Astrocyte (in vitro differentiated cells and primary cell): Measurements from ENCODE around the gene MAG. TPM values are rescaled to one million over a fixed set of nuclear protein-coding genes. Genes with fewer than 3 reads are reported as not detected.

Experiments
- DNase-seq: peaks from one replicate; pipeline ENCODE4 v3.0.0-alpha.2; 2010; ENCODE audit warnings: low read depth
- FAIRE-seq: peaks from 2 replicates; lab custom pipeline; 2011; peaks lifted over from hg19 to GRCh38; lab: Jason Lieb, UNC
- H2AFZ ChIP-seq: 2 replicates; pipeline ENCODE4 v1.6.0; 2012; ENCODE audit warnings: low read depth, low read length, inconsistent platforms
- H3K27ac ChIP-seq: 2 replicates; pipeline ENCODE4 v1.5.1; 2011; ENCODE audit warnings: low read depth, low read length, inconsistent platforms
- H3K27me3 ChIP-seq: 2 replicates; pipeline ENCODE4 v1.6.0; 2011; ENCODE audit warnings: low read length, inconsistent platforms; ENCODE audit not compliant: insufficient read depth
- H3K36me3 ChIP-seq: 2 replicates; pipeline ENCODE4 v1.5.1; 2011; ENCODE audit warnings: low read length, inconsistent platforms; ENCODE audit not compliant: insufficient read depth
- H3K4me1 ChIP-seq: 2 replicates; pipeline ENCODE4 v1.5.1; 2011; ENCODE audit warnings: low read length, inconsistent platforms; ENCODE audit not compliant: insufficient read depth
- H3K4me2 ChIP-seq: 2 replicates; pipeline ENCODE4 v1.6.0; 2012; ENCODE audit warnings: low read length, inconsistent platforms
- H3K4me3 ChIP-seq: 2 replicates; pipeline ENCODE4 v1.5.1; 2011; ENCODE audit warnings: low read depth, mild to moderate bottlenecking, low read length, inconsistent platforms; ENCODE audit not compliant: insufficient read depth
- H3K79me2 ChIP-seq: 2 replicates; pipeline ENCODE4 v1.6.0; 2012; ENCODE audit warnings: mild to moderate bottlenecking, low read length, inconsistent platforms; ENCODE audit not compliant: insufficient read depth
- H3K9ac ChIP-seq: 2 replicates; pipeline ENCODE4 v1.6.0; 2012; ENCODE audit warnings: mild to moderate bottlenecking, low read length, inconsistent platforms
- H3K9me3 ChIP-seq: 2 replicates; pipeline ENCODE4 v1.5.1; 2012; ENCODE audit warnings: low read depth, mild to moderate bottlenecking, low read length, inconsistent platforms; ENCODE audit not compliant: insufficient read depth
- H4K20me1 ChIP-seq: 2 replicates; pipeline ENCODE4 v1.6.0; 2012; ENCODE audit warnings: low read length, inconsistent platforms; ENCODE audit not compliant: insufficient read depth
- H3K27ac Mint-ChIP-seq: one replicate; pipeline ENCODE4 v1.8.0; 2021; ENCODE audit warnings: mild to moderate bottlenecking, mixed read lengths; ENCODE audit not compliant: unreplicated experiment
- H3K27me3 Mint-ChIP-seq: one replicate; pipeline ENCODE4 v1.8.0; 2021; ENCODE audit warnings: low read depth, mixed read lengths; ENCODE audit not compliant: unreplicated experiment
- H3K36me3 Mint-ChIP-seq: one replicate; pipeline ENCODE4 v1.8.0; 2021; ENCODE audit warnings: low read depth, mixed read lengths; ENCODE audit not compliant: unreplicated experiment
- H3K4me1 Mint-ChIP-seq: one replicate; pipeline ENCODE4 v1.8.0; 2021; ENCODE audit warnings: low read depth, mixed read lengths; ENCODE audit not compliant: unreplicated experiment
- H3K4me3 Mint-ChIP-seq: one replicate; pipeline ENCODE4 v1.8.0; 2021; ENCODE audit warnings: mild to moderate bottlenecking, moderate library complexity, mixed read lengths; ENCODE audit not compliant: unreplicated experiment
- H3K9me3 Mint-ChIP-seq: one replicate; pipeline ENCODE4 v1.8.0; 2021; ENCODE audit warnings: mild to moderate bottlenecking, mixed read lengths; ENCODE audit not compliant: unreplicated experiment
- CTCF ChIP-seq: IDR thresholded peaks from 2 replicates; pipeline ENCODE4 v1.5.1; 2011; ENCODE audit warnings: low read depth, mild to moderate bottlenecking, inconsistent platforms, low read length, moderate library complexity; ENCODE audit not compliant: insufficient read depth
- EZH2 ChIP-seq: IDR thresholded peaks from 2 replicates; pipeline ENCODE4 v1.6.1; 2012; ENCODE audit warnings: mild to moderate bottlenecking, low read length, inconsistent platforms; ENCODE audit not compliant: insufficient read depth
- total RNA-seq: library from RNA; stranded (reverse); gene quantifications from 2 replicates; pipeline ENCODE4 v1.2.1, GENCODE V29; 2021

MAG gene
- total RNA-seq, 1 donor from 2014 or later = not detected

GRCh38 chr19:35344511-35345031, 52.6 kb downstream of the MAG start:
- no peak overlapping the region for H3K4me2 ChIP-seq
- FAIRE-seq (no peak), DNase-seq (no peak)
- no peaks in the 10 kb centered on the region for H4K20me1 ChIP-seq
- no peaks in the 10 kb centered on the region for H3K79me2 ChIP-seq
- H3K4me3 ChIP-seq = no peak overlapping the region
- Mint-ChIP-seq H3K4me3 (no peak overlapping the region), H3K27ac (no peak overlapping the region), H3K36me3 (no peaks in the 10 kb centered on the region), H3K4me1 (peaks cover 3% of the 10 kb centered on the region), H3K27me3 (peaks cover 76% of the 10 kb centered on the region), H3K9me3 (no peaks in the 10 kb centered on the region)
- no peak overlapping the region for H2AFZ ChIP-seq
- H3K36me3 ChIP-seq = no peaks in the 10 kb centered on the region
- no peak overlapping the region for H3K9ac ChIP-seq
- H3K27me3 ChIP-seq = peaks cover 3% of the 10 kb centered on the region
- TF ChIP-seq EZH2 (no peak), CTCF (no peak)
- H3K9me3 ChIP-seq = no peaks in the 10 kb centered on the region
- no peaks in the 10 kb centered on the region for H3K4me1 ChIP-seq
- no peak overlapping the region for H3K27ac ChIP-seq

GRCh38 chr19:35345671-35346111, 53.7 kb downstream of the MAG start:
- Histone ChIP-seq H3K9me3 (no peaks in the 10 kb centered on the region), H3K27me3 (peaks cover 3% of the 10 kb centered on the region), H3K27ac (no peak overlapping the region), H4K20me1 (no peaks in the 10 kb centered on the region), H3K36me3 (no peaks in the 10 kb centered on the region), H2AFZ (no peak overlapping the region), H3K79me2 (no peaks in the 10 kb centered on the region), H3K4me3 (no peak overlapping the region), H3K4me2 (no peak overlapping the region), H3K9ac (no peak overlapping the region), H3K4me1 (no peaks in the 10 kb centered on the region)
- Mint-ChIP-seq H3K36me3 (no peaks in the 10 kb centered on the region), H3K27ac (no peak overlapping the region), H3K9me3 (no peaks in the 10 kb centered on the region), H3K4me1 (peaks cover 3% of the 10 kb centered on the region), H3K27me3 (peaks cover 67% of the 10 kb centered on the region), H3K4me3 (no peak overlapping the region)
- TF ChIP-seq EZH2 (no peak), CTCF (no peak)
- FAIRE-seq (no peak), DNase-seq (no peak)

- H3K27me3 Mint-ChIP-seq = peaks cover 67% of the 10 kb centered on the region
- peaks cover 3% of the 10 kb centered on the region for H3K4me1 Mint-ChIP-seq
- H3K36me3 Mint-ChIP-seq = no peaks in the 10 kb centered on the region
- Histone ChIP-seq H3K4me2 (no peak overlapping the region), H4K20me1 (no peaks in the 10 kb centered on the region), H3K4me1 (no peaks in the 10 kb centered on the region), H3K79me2 (no peaks in the 10 kb centered on the region), H3K4me3 (no peak overlapping the region), H2AFZ (no peak overlapping the region), H3K9ac (no peak overlapping the region), H3K27ac (no peak overlapping the region), H3K27me3 (peaks cover 3% of the 10 kb centered on the region), H3K36me3 (no peaks in the 10 kb centered on the region), H3K9me3 (no peaks in the 10 kb centered on the region)
- H3K27ac Mint-ChIP-seq = no peak overlapping the region
- H3K4me3 Mint-ChIP-seq = no peak overlapping the region
- FAIRE-seq (no peak), DNase-seq (no peak)
- TF ChIP-seq EZH2 (no peak), CTCF (no peak)
- H3K9me3 Mint-ChIP-seq = no peaks in the 10 kb centered on the region
Observed at GRCh38 chr19:35346193-35347052, 54.5 kb downstream of the MAG start.
